NCI-H2029 treated with DMSO at 0.1 percent for 48 hours (cell line): Measurements from ENCODE around the gene HOXD13.

Source experiments
- DNase-seq: peaks from one replicate; lab custom pipeline; 2025; lab: John Stamatoyannopoulos, UW

HOXD13 gene

GRCh38 chr2:176121190-176122051 lies 28.9 kb downstream of the HOXD13 start:
- DNase-seq = no peak

DNA sequence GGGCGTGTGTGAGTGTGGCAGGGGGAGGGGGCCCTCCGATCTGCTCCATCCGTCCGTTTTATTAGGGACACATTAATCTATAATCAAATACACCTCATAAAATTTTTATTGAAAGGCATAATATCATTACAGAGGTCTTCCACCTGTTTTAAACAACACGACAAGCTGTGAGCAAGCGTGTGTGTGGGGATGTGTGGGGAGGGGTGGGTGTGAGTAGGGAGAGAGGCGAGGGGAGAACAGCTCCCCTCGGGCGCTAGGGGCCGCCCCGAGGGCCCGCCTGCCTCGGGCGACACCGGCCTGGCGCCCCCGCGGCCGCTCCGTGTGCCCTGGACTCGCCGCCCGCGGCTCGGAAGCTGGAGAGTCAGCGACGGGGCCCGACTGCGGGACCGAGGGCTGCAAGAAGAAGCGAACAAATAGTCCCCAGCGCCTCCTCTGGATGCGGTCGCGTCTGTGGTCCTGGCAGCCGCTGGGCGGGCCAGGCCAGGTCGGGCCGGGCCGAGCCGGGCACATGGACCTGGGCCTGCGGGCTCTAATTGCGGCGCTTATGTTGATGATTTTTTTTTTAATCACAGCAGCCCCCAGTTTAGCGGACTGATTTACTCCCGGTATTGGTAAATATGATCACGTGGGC lies 29.6 kb downstream of the HOXD13 start:
- no peak for DNase-seq

GRCh38 chr2:176122683-176123410 lies 30.3 kb downstream of the HOXD13 start, which contains the start of gene HOXD9:
Gene HOXD9, plus strand, starts transcription at chr2:176122719. Its CDS starts 50 bp downstream, at chr2:176122769.
- no peak for DNase-seq

DNA sequence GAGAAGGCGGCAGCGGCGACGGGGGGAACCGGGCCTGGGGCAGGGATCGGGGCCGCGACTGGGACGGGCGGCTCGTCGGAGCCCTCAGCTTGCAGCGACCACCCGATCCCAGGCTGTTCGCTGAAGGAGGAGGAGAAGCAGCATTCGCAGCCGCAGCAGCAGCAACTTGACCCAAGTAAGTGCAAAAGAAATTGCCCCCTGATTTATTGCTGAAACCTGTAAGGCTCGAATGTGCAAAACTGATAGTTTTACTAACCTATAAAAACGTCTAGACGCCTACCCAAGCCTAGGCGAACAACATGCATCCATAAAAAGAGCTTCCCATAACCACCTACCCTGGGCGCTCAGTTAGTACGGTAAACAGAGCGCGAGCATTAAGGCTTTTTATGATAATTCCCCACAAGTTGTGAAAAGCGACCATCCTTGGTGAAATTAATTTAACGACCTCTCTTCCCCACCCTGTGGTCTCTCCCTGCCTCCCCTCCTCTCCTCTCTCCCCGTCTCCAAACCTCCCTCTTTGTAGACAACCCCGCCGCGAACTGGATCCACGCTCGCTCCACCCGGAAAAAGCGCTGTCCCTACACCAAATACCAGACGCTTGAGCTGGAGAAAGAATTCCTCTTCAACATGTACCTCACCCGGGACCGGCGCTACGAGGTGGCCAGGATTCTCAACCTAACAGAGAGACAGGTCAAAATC lies 31.0 kb downstream of the HOXD13 start:
- no peak for DNase-seq

DNA sequence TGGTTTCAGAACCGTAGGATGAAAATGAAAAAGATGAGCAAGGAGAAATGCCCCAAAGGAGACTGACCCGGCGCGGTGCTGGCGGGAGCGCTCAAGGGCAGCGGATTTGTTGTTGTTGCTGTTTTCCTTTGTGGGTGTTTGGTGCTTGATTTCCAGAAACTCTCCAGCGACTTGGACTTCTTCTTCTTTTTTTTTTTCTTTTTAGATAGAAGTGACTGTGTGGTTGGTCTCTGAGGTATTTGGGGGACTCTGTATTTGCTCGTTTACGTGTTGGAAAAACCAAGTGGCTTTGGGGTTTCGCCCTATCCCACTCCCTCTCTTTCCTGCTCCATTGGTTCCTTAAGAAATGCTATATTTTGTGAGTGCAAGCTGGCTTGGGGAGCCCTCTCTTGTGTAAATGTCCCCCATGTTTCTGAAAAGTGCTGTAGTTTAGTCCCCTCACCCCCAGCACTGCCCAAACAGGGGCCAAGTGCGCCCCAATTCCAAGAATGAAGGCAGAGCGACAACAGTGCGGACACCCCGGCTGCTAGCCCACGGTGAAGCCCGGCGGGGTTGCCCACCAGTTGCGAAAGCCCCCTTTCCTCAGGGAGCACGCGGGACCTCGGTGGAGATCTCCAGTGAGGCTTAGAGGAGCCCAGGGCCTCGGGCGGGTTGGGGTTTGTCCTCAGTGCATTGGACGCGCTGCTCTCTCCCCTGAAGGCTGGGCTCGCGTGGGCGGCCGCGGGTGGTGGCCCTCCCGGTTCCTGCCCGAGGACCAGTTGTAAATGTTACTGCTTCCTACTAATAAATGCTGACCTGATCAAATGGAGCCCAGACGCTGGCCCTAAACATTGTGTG lies 31.8 kb downstream of the HOXD13 start:
- DNase-seq = no peak

- DNase-seq = no peak
Measured at GRCh38 chr2:176124947-176125771, 32.6 kb downstream of the HOXD13 start.

DNA sequence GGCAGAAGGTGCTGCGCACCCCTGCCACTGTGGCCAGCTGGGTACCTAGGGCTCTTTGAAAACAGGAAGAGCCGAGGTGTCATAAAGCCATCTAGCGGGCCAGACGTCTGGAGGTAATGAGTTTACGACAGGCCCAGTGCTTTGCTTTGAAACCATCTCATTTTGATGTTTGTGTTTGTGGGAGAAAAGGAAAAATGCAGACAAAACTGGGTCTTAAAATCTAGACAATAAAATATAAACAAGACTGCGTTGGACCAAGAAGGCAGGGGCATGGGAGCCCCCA lies 33.2 kb downstream of the HOXD13 start:
- DNase-seq = no peak

DNA sequence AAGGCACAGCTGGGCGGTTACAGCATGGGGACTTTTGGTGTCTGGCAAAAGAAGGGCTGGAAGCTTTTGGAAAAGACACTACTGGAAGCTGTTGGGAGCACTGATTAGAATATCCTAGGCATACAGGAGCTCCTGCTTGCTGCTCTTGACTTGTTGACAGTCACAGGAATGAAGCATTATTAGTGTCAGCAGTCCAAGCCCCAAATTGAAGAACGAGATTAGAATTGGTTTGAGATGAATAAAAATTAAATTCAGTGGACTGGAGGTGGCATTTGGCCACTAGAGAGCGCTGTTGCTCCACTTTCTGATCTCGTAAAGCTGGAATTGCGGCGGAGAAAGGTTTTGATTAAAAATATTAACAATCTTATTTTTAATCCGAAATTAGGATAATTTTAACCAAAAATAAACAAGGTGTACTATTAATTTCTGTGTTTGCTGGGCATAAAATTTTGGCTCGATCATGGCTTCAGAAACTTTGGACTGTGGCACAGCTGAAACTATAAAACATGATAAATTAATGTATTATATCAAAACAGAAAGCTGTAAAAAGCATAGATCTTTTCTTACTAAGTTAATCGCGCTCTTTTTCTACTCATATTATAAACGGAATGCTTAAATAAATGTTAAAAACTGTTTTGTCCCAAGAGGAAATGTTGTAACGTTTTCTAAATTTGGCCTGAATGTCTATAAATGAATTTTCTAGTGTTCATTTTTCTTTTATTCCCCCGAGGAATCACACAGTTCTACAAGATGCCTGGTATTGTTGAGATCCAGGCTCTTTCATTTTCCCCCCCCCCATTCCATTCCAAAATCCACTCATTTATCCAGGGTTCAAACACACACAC lies 34.6 kb downstream of the HOXD13 start:
- peak; percentile 65 for DNase-seq

GRCh38 chr2:176127774-176128072 lies 35.2 kb downstream of the HOXD13 start:
- no peak for DNase-seq

DNA sequence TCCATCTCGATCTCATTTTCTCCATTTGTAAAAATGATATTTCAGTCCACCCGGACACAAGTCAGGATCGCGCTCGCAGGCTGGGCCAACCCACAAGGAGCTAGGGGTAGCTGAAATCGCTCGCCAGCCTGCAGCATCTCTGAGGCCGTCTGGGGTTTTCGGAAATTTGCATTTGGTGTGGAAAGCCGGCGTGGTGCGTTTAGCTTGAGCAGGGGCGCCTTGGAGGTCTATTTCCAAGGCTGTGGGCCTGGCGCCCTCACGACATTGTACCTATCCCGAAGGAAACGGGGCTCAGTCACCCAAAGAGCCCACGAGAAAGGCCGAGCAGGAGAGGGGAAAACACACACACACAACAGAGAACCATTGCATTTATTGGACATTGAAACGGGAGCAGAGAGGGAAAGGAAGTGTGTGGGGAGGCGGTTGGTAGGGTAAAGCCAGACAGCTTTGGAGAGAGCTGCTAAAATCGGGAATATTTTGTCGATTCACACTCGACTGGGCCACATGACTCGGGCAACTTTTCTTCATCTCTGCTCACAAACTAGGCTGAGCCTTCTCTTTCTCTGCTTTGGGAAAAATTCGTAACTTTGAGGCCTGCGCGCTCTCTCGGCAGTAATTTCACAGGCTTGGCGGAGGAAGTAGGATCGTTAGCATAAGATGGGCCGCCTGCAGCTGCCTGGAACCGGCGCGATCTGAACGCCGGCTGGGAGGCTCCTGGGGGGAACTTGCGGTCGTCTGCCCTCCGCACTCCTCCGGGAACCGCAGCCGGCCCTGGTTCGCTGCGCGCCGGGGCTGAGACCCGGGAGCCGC lies 35.9 kb downstream of the HOXD13 start:
- peak; percentile 79 for DNase-seq

DNA sequence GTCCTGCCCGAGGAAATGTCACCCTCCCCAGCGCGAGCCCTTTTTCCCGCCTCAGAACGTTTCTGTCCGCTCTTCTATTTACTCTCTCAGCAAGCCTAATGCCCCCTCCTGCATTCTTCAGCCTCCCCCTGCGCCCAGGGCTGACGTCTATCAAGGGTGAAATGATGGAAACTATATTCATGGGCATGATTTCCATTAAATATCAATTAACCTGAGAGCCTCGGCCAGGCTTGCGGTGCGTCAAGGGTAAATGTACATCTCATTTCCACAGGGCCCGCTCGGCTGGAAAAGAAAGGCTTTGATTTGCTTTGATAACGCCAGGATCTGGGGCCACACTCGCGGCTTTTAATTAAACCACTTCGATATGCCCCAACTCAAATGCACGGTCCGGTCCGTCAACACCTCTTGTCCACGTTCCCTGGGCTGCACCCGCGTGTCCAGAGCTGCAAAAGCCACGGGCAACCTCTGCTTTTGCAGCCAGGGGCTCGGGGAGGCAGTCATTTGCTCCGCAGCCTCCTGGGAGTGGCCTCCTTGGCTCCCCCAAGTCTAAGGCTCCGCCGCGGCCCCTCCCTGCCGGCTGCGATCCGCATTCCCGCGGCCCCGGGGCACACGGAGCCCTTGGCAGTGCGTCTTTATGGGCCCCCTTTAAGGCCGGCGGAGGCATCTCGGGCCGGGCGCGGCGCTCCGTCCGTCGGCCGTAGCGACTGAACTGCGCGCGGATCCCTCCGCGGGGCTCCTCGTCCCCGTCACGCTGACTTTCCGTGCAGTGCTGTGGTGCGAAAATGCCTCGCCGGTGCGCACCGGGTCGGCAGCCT lies 36.7 kb downstream of the HOXD13 start, which contains the start of gene HOXD8:
Gene HOXD8 (plus strand): TSS at position 724 of the 815 bp plus-strand sequence. CDS start 662 bp downstream, outside the sequence.
- peak; percentile 79 for DNase-seq

GRCh38 chr2:176129813-176130146 lies 37.3 kb downstream of the HOXD13 start:
- no peak for DNase-seq

- peak; percentile 31 for DNase-seq
Measured at GRCh38 chr2:176130147-176130956, 37.8 kb downstream of the HOXD13 start.

GRCh38 chr2:176130957-176131847 lies 38.7 kb downstream of the HOXD13 start:
- DNase-seq = no peak

- DNase-seq = no peak
Measured at GRCh38 chr2:176131848-176132158, 39.3 kb downstream of the HOXD13 start.
